ENCODE data around the gene DIS3L. TPM values are rescaled to one million over a fixed set of nuclear protein-coding genes. Genes with fewer than 3 reads are reported as not detected.
"Not testable (repeated sequence)": the region's sequence is repeated elsewhere in the genome, so short reads cannot be mapped to it uniquely, and the experiment has no call there.

The DIS3L gene
- 40.5 and 44.5 TPM in 2 replicates for total RNA-seq

- H3K79me2 ChIP-seq (ENCODE audit: insufficient read depth, low read length): peaks cover 18% of the 10 kb centered on the region
- H3K4me1 ChIP-seq (ENCODE audit: insufficient read depth, low read length): peaks cover 24% of the 10 kb centered on the region
- H3K4me2 ChIP-seq (ENCODE audit: insufficient read depth, low read length): peak within 1 kb of the TSS; percentile 87
- H3K27ac ChIP-seq (ENCODE audit: low read depth, low read length): peak within 1 kb of the TSS; percentile 64
- peak within 1 kb of the TSS; percentile 95 for H2AFZ ChIP-seq (ENCODE audit: low read length)
- H4K20me1 ChIP-seq (ENCODE audit: insufficient read depth, low read length): no peaks in the 10 kb centered on the region
- H3K4me3 ChIP-seq (ENCODE audit: insufficient read depth, low read length): peak within 1 kb of the TSS; percentile 75
- peak; percentile 94 for DNase-seq (ENCODE audit: insufficient read length, low spot score, missing footprints)
- no peaks in the 10 kb centered on the region for H3K27me3 ChIP-seq (ENCODE audit: insufficient read depth, low read length)
- TF ChIP-seq CTCF (IDR thresholded peaks at IDR 0.05; ENCODE audit: extremely low read depth, low read depth, low read length): no peak
- no peaks in the 10 kb centered on the region for H3K9me3 ChIP-seq (ENCODE audit: low read depth, low read length)
- H3K36me3 ChIP-seq (ENCODE audit: insufficient read depth, low read length): peaks cover 4% of the 10 kb centered on the region
Measured at GRCh38 chr15:66293419-66294156, at the start of gene DIS3L. Gene DIS3L (plus strand): TSS chr15:66293568. CDS start chr15:66293597, 29 bp downstream.

GRCh38 chr15:66245832-66246231, 47.5 kb upstream of the DIS3L start:
- not testable (repeated sequence) for H3K4me1 ChIP-seq (ENCODE audit: insufficient read depth, low read length); H3K9me3 ChIP-seq (ENCODE audit: low read depth, low read length); H3K79me2 ChIP-seq (ENCODE audit: insufficient read depth, low read length); H3K4me2 ChIP-seq (ENCODE audit: insufficient read depth, low read length); H3K4me3 ChIP-seq (ENCODE audit: insufficient read depth, low read length); DNase-seq (ENCODE audit: insufficient read length, low spot score, missing footprints); H3K27ac ChIP-seq (ENCODE audit: low read depth, low read length); H4K20me1 ChIP-seq (ENCODE audit: insufficient read depth, low read length); H3K36me3 ChIP-seq (ENCODE audit: insufficient read depth, low read length); H2AFZ ChIP-seq (ENCODE audit: low read length)
- H3K27me3 ChIP-seq (ENCODE audit: insufficient read depth, low read length): peaks cover 39% of the 10 kb centered on the region

GRCh38 chr15:66246937-66247336, 46.4 kb upstream of the DIS3L start:
- no peaks in the 10 kb centered on the region for H3K79me2 ChIP-seq (ENCODE audit: insufficient read depth, low read length)
- no peak overlapping the region for H3K4me3 ChIP-seq (ENCODE audit: insufficient read depth, low read length)
- no peaks in the 10 kb centered on the region for H3K36me3 ChIP-seq (ENCODE audit: insufficient read depth, low read length)
- H3K9me3 ChIP-seq (ENCODE audit: low read depth, low read length): no peaks in the 10 kb centered on the region
- H3K27me3 ChIP-seq (ENCODE audit: insufficient read depth, low read length): peaks cover 50% of the 10 kb centered on the region
- H3K4me2 ChIP-seq (ENCODE audit: insufficient read depth, low read length): no peak overlapping the region
- no peak overlapping the region for H3K27ac ChIP-seq (ENCODE audit: low read depth, low read length)
- no peaks in the 10 kb centered on the region for H3K4me1 ChIP-seq (ENCODE audit: insufficient read depth, low read length)
- DNase-seq (ENCODE audit: insufficient read length, low spot score, missing footprints): no peak
- H2AFZ ChIP-seq (ENCODE audit: low read length): no peak overlapping the region
- H4K20me1 ChIP-seq (ENCODE audit: insufficient read depth, low read length): no peaks in the 10 kb centered on the region
- TF ChIP-seq CTCF (IDR thresholded peaks at IDR 0.05; ENCODE audit: extremely low read depth, low read depth, low read length): no peak

- Histone ChIP-seq H3K4me3 (ENCODE audit: insufficient read depth, low read length) (no peak overlapping the region), H2AFZ (ENCODE audit: low read length) (no peak overlapping the region), H3K4me1 (ENCODE audit: insufficient read depth, low read length) (peaks cover 13% of the 10 kb centered on the region), H3K36me3 (ENCODE audit: insufficient read depth, low read length) (no peaks in the 10 kb centered on the region), H3K4me2 (ENCODE audit: insufficient read depth, low read length) (no peak overlapping the region), H3K27me3 (ENCODE audit: insufficient read depth, low read length) (peaks cover 64% of the 10 kb centered on the region), H3K9me3 (ENCODE audit: low read depth, low read length) (no peaks in the 10 kb centered on the region), H4K20me1 (ENCODE audit: insufficient read depth, low read length) (peaks cover 2% of the 10 kb centered on the region), H3K27ac (ENCODE audit: low read depth, low read length) (no peak overlapping the region), H3K79me2 (ENCODE audit: insufficient read depth, low read length) (no peaks in the 10 kb centered on the region)
- TF ChIP-seq CTCF (IDR thresholded peaks at IDR 0.05; ENCODE audit: extremely low read depth, low read depth, low read length): no peak
- DNase-seq (ENCODE audit: insufficient read length, low spot score, missing footprints): no peak
Measured at GRCh38 chr15:66249605-66250174, 43.7 kb upstream of the DIS3L start.

All from osteoblast (primary cell).